CD4-positive, alpha-beta T cell treated with Interferon gamma for 1 hour (primary cell): Measurements from ENCODE around the gene VPS16.

ENCODE experiments used
- DNase-seq: peaks from one replicate; pipeline ENCODE4 v3.0.0-alpha.2; 2020

VPS16 gene

GRCh38 chr20:2836035-2836434 is 4.5 kb upstream of the VPS16 start:
- no peak for DNase-seq

GRCh38 chr20:2837221-2837960 is 3.2 kb upstream of the VPS16 start:
- DNase-seq, result no peak

GRCh38 chr20:2838170-2838797 is 2.3 kb upstream of the VPS16 start:
- DNase-seq, result no peak

- no peak for DNase-seq
Measured at GRCh38 chr20:2838847-2839671, 1.5 kb upstream of the VPS16 start.

- DNase-seq, result no peak
Measured at GRCh38 chr20:2839732-2840137, 810 bp upstream of the VPS16 start.

GRCh38 chr20:2840967-2841531 is 504 bp downstream of the VPS16 start:
- no peak for DNase-seq

GRCh38 chr20:2845607-2846006 is 5.1 kb downstream of the VPS16 start:
- no peak for DNase-seq

- DNase-seq, result no peak
Measured at GRCh38 chr20:2846698-2847097, 6.2 kb downstream of the VPS16 start.

- no peak for DNase-seq
Measured at GRCh38 chr20:2847802-2848201, 7.3 kb downstream of the VPS16 start.

- no peak for DNase-seq
Measured at GRCh38 chr20:2849529-2849928, 9.0 kb downstream of the VPS16 start.

- no peak for DNase-seq
Measured at GRCh38 chr20:2851086-2851485, 10.5 kb downstream of the VPS16 start.

- no peak for DNase-seq
Measured at GRCh38 chr20:2858591-2858990, 18.0 kb downstream of the VPS16 start.

- DNase-seq, result no peak
Measured at GRCh38 chr20:2859330-2860121, 19.0 kb downstream of the VPS16 start.

GRCh38 chr20:2864626-2865025 is 24.1 kb downstream of the VPS16 start:
- no peak for DNase-seq

GRCh38 chr20:2865101-2865500 is 24.6 kb downstream of the VPS16 start:
- DNase-seq, result no peak

GRCh38 chr20:2865630-2866029 is 25.1 kb downstream of the VPS16 start:
- peak; percentile 18 for DNase-seq

GRCh38 chr20:2866236-2866635 is 25.7 kb downstream of the VPS16 start:
- no peak for DNase-seq

GRCh38 chr20:2867081-2867864 is 26.7 kb downstream of the VPS16 start:
- no peak for DNase-seq

GRCh38 chr20:2869381-2869780 is 28.8 kb downstream of the VPS16 start:
- no peak for DNase-seq

GRCh38 chr20:2871111-2871465 is 30.5 kb downstream of the VPS16 start:
- DNase-seq, result no peak

GRCh38 chr20:2871661-2872458 is 31.3 kb downstream of the VPS16 start:
- no peak for DNase-seq
